Stimulated activated CD8-positive, alpha-beta memory T cell treated with anti-CD3 and anti-CD28 coated beads, Interleukin-12 subunit alpha, Interleukin-12 subunit beta, amount 100 ng/mL, for 1 hour (primary cell): ENCODE data around the gene OR6F1.
"Not testable (repeated sequence)": the region's sequence is repeated elsewhere in the genome, so short reads cannot be mapped to it uniquely, and the experiment has no call there.

ENCODE experiments used
- DNase-seq: peaks from one replicate; pipeline ENCODE4 v3.0.0-alpha.2; 2020; ENCODE audit warnings: low read depth

Gene OR6F1

GRCh38 chr1:247716546-247716945 is at the start of gene OR6F1:
Gene OR6F1 (minus strand): TSS chr1:247716646. CDS start chr1:247712755, 3,891 bp downstream.
- DNase-seq = no peak

- DNase-seq = no peak
Measured at GRCh38 chr1:247760456-247760855, 44.0 kb upstream of the OR6F1 start, which contains the start of gene OR1C1. Gene OR1C1 (minus strand): TSS chr1:247760556. CDS start chr1:247758406, 2,150 bp downstream.

- DNase-seq = not testable (repeated sequence)
Measured at GRCh38 chr1:247754311-247754710, 37.9 kb upstream of the OR6F1 start.

GRCh38 chr1:247749870-247750269 is 33.4 kb upstream of the OR6F1 start:
- DNase-seq = no peak

- DNase-seq = no peak
Measured at GRCh38 chr1:247748041-247748440, 31.6 kb upstream of the OR6F1 start, which contains the start of gene OR14A2. Gene OR14A2 (minus strand): TSS chr1:247748141.

GRCh38 chr1:247747616-247748015 is 31.2 kb upstream of the OR6F1 start:
- DNase-seq = no peak

GRCh38 chr1:247746391-247746935 is 30.0 kb upstream of the OR6F1 start:
- no peak for DNase-seq

- DNase-seq = not testable (repeated sequence)
Measured at GRCh38 chr1:247742215-247742760, 25.8 kb upstream of the OR6F1 start.

GRCh38 chr1:247741756-247742155 is 25.3 kb upstream of the OR6F1 start:
- no peak for DNase-seq

GRCh38 chr1:247740721-247741120 is 24.3 kb upstream of the OR6F1 start:
- DNase-seq = no peak

GRCh38 chr1:247738315-247738714 is 21.9 kb upstream of the OR6F1 start, which contains the start of gene OR14K1:
Gene OR14K1 (plus strand): TSS chr1:247738615. CDS start chr1:247738615, 0 bp downstream.
- no peak for DNase-seq

- no peak for DNase-seq
Measured at GRCh38 chr1:247721222-247721621, 4.8 kb upstream of the OR6F1 start.

GRCh38 chr1:247713753-247714152 is 2.7 kb downstream of the OR6F1 start:
- DNase-seq = no peak

GRCh38 chr1:247710681-247711080 is 5.8 kb downstream of the OR6F1 start:
- not testable (repeated sequence) for DNase-seq

GRCh38 chr1:247701338-247701737 is 15.1 kb downstream of the OR6F1 start:
- no peak for DNase-seq

- no peak for DNase-seq
Measured at GRCh38 chr1:247681288-247681897, 35.1 kb downstream of the OR6F1 start.

GRCh38 chr1:247680171-247680570 is 36.3 kb downstream of the OR6F1 start:
- no peak for DNase-seq

GRCh38 chr1:247679639-247680038 is 36.8 kb downstream of the OR6F1 start, which contains the start of gene OR13G1:
Gene OR13G1 (minus strand): TSS chr1:247679739. CDS start chr1:247673041, 6,698 bp downstream.
- no peak for DNase-seq

- no peak for DNase-seq
Measured at GRCh38 chr1:247669225-247669624, 47.2 kb downstream of the OR6F1 start.
